GM12878 (cell line): ENCODE results near the gene TCTN1. TPM values are rescaled to one million over a fixed set of nuclear protein-coding genes. Genes with fewer than 3 reads are reported as not detected.

Experiments
- BACH1 ChIP-seq: fragments of 450-650 bp; IDR thresholded peaks from 2 replicates; pipeline ENCODE4 v1.6.1; 2017; ENCODE audit warnings: mild to moderate bottlenecking, borderline replicate concordance
- CBX3 ChIP-seq: fragments of 200-600 bp; sonication (generic); IDR thresholded peaks from 2 replicates; pipeline ENCODE4 v1.6.1; 2016; ENCODE audit warnings: low read depth, borderline replicate concordance
- CTCF ChIP-seq, 3 experiments: IDR thresholded peaks in 2 of 3; conservative IDR thresholded peaks in 1 of 3; 2 replicates each; pipeline ENCODE4 v1.5.1; 2011; ENCODE audit warnings: low read depth in 3 of 3, low read length in 3 of 3, mild to moderate bottlenecking in 3 of 3, control low read depth in 2 of 3, moderate library complexity in 2 of 3, inconsistent platforms in 1 of 3, mixed read lengths in 1 of 3; ENCODE audit not compliant: control insufficient read depth in 2 of 3, insufficient read depth in 1 of 3; ENCODE audit errors: extremely low read depth in 1 of 3
- EED ChIP-seq: sonication (generic); IDR thresholded peaks from 2 replicates; pipeline ENCODE4 v1.6.1; 2016; ENCODE audit warnings: antibody characterized with exemption, low read depth
- HCFC1 ChIP-seq: fragments of 150-350 bp; IDR thresholded peaks from 2 replicates; pipeline ENCODE4 v1.6.1; 2014; ENCODE audit warnings: low read length
- HDGF ChIP-seq: fragments of 450-650 bp; IDR thresholded peaks from 2 replicates; pipeline ENCODE4 v1.6.1; 2016; ENCODE audit warnings: antibody characterized with exemption
- IKZF1 ChIP-seq: fragments of 450-650 bp; conservative IDR thresholded peaks from 2 replicates; pipeline ENCODE4 v1.6.1; 2017; ENCODE audit warnings: antibody characterized with exemption, mild to moderate bottlenecking
- IKZF2 ChIP-seq, 2 experiments: fragments of 450-650 bp; IDR thresholded peaks; 2 replicates each; pipeline ENCODE4 v1.6.1; 2017; ENCODE audit warnings: mild to moderate bottlenecking in 2 of 2, moderate library complexity in 2 of 2
- JUNB ChIP-seq: IDR thresholded peaks from 2 replicates; pipeline ENCODE4 v1.6.1; 2016; ENCODE audit warnings: antibody characterized with exemption, mild to moderate bottlenecking
- MTA3 ChIP-seq: IDR thresholded peaks from 2 replicates; pipeline ENCODE4 v1.6.1; 2012; ENCODE audit warnings: low read length, inconsistent platforms, borderline replicate concordance
- NFYA ChIP-seq: IDR thresholded peaks from 2 replicates; pipeline ENCODE4 v1.6.1; 2011; ENCODE audit warnings: low read depth, mild to moderate bottlenecking, low read length, improper control_type of control experiment, borderline replicate concordance
- POLR2AphosphoS2 ChIP-seq: IDR thresholded peaks from 2 replicates; pipeline ENCODE4 v1.6.1; 2011; ENCODE audit warnings: low read depth, mild to moderate bottlenecking, low read length, improper control_type of control experiment, moderate library complexity
- RAD51 ChIP-seq: fragments of 450-650 bp; IDR thresholded peaks from 2 replicates; pipeline ENCODE4 v1.6.1; 2016; ENCODE audit warnings: moderate library complexity, mild to moderate bottlenecking, inconsistent platforms
- RB1 ChIP-seq: fragments of 450-650 bp; formaldehyde crosslinking; IDR thresholded peaks from 2 replicates; pipeline ENCODE4 v1.6.1; 2017; ENCODE audit warnings: mild to moderate bottlenecking, borderline replicate concordance
- REST ChIP-seq: IDR thresholded peaks from 2 replicates; pipeline ENCODE4 v1.6.1; 2012; ENCODE audit warnings: mild to moderate bottlenecking, low read depth, low read length
- SMC3 ChIP-seq: IDR thresholded peaks from 2 replicates; pipeline ENCODE4 v1.6.1; 2011; ENCODE audit warnings: low read length, improper control_type of control experiment, borderline replicate concordance
- SPI1 ChIP-seq: IDR thresholded peaks from 2 replicates; pipeline ENCODE4 v1.6.1; 2011; ENCODE audit warnings: low read depth, mild to moderate bottlenecking, low read length, moderate library complexity, borderline replicate concordance; ENCODE audit not compliant: insufficient read depth
- STAT1 ChIP-seq: fragments of 450-650 bp; conservative IDR thresholded peaks from 2 replicates; pipeline ENCODE4 v1.6.1; 2014; ENCODE audit warnings: antibody characterized with exemption, mild to moderate bottlenecking
- SUZ12 ChIP-seq: fragments of 200-600 bp; sonication (generic); IDR thresholded peaks from one replicate; pipeline ENCODE4 v1.6.1; 2018; ENCODE audit warnings: antibody characterized with exemption, mild to moderate bottlenecking; ENCODE audit not compliant: unreplicated experiment
- TAF1 ChIP-seq: IDR thresholded peaks from 2 replicates; pipeline ENCODE4 v1.6.1; 2011; ENCODE audit warnings: mild to moderate bottlenecking, low read depth, low read length, borderline replicate concordance
- TCF12 ChIP-seq: IDR thresholded peaks from 2 replicates; pipeline ENCODE4 v1.6.1; 2011; ENCODE audit warnings: low read depth, mild to moderate bottlenecking, low read length
- YBX1 ChIP-seq: fragments of 450-650 bp; IDR thresholded peaks from 2 replicates; pipeline ENCODE4 v1.6.1; 2016; ENCODE audit warnings: antibody characterized with exemption
- ZBTB40 ChIP-seq: fragments of 450-650 bp; IDR thresholded peaks from 2 replicates; pipeline ENCODE4 v1.6.1; 2016; ENCODE audit warnings: mild to moderate bottlenecking, moderate library complexity, borderline replicate concordance
- ZNF217 ChIP-seq: fragments of 450-650 bp; IDR thresholded peaks from 2 replicates; pipeline ENCODE4 v1.6.1; 2017; ENCODE audit warnings: antibody characterized with exemption, mild to moderate bottlenecking
- ZNF384 ChIP-seq: IDR thresholded peaks from 2 replicates; pipeline ENCODE4 v1.6.1; 2012; ENCODE audit warnings: low read depth, mild to moderate bottlenecking, low read length, improper control_type of control experiment, borderline replicate concordance
- polyA plus RNA-seq, 11 experiments: library from polyadenylated mRNA; depleted of rRNA in 4 of 11; unstranded in 6 of 11; stranded (reverse) in 5 of 11; fragments of >200 nt; fragmentation: Nextera tagmentation in 4 of 11; fragmentation: Illumina TruSeq in 1 of 11; extraction: Ambion mirVana in 4 of 11; extraction: Trizol in 1 of 11; gene quantifications; 1 replicate in 1 of 11; 2 replicates in 10 of 11; pipeline versions ENCODE4 v1.2.1 to v1.2.3, GENCODE V29; 2011 to 2016; ENCODE audit warnings: inconsistent platforms in 2 of 11, missing spikeins in 2 of 11, low read depth in 1 of 11
- total RNA-seq, 4 experiments: library from RNA; depleted of rRNA in 3 of 4; stranded (reverse); fragments of >200 nt in 3 of 4; fragmentation: Illumina TruSeq in 1 of 4; extraction: Trizol in 1 of 4; gene quantifications; 2 replicates each; pipeline versions ENCODE4 v1.2.1 to v1.2.3, GENCODE V29; 2013 to 2021

Gene TCTN1
- total and polyA plus RNA-seq, 10 of the 15 experiments (the other 5 are each of a cell fraction or from before 2014, with no cell fraction given): 8.8 to 23.5 (median 15.3) TPM

- TF ChIP-seq REST (no peak), CBX3 (no peak), POLR2AphosphoS2 (no peak; the same call in 1 of the 2 replicates), JUNB (no peak), ZBTB40 (no peak), STAT1 (no peak), TAF1 (no peak), SPI1 (peak; percentile 90), TCF12 (no peak), ZNF217 (no peak), HCFC1 (no peak), HDGF (peak; percentile 98), SUZ12 (no peak), BACH1 (peak; percentile 48; the same call in 1 of the 2 replicates), EED (peak; percentile 50), IKZF1 (peak; percentile 79), MTA3 (no peak), NFYA (no peak), YBX1 (no peak), SMC3 (no peak), RB1 (0 out of 2 replicates have a peak, but pooled peaks have one; percentile 19), CTCF (IDR thresholded peaks at IDR 0.05 in 2 of 3, conservative IDR thresholded peaks at IDR 0.05 in 1 of 3; ENCODE audit: control insufficient read depth in 2 of 3, extremely low read depth in 1 of 3, insufficient read depth in 1 of 3, low read depth in 3 of 3, low read length in 3 of 3) (no peak), ZNF384 (no peak), IKZF2 (IDR thresholded peaks at IDR 0.05) (peak; percentile 69 to 74), RAD51 (no peak)
These were observed 55.2 kb downstream of the TCTN1 start (continued) for GRCh38 chr12:110669193-110669502.
